T-helper 2 cell treated with Interferon-gamma antibody and Interleukin-4, amounts not matched to agents 5 μg/mL and 100 μg/mL, for 36 hours (primary cell): Measurements from ENCODE around the gene CBX8.
A peak's percentile ranks its signal among the peaks of the same experiment; 100 is the strongest.
"Not testable (repeated sequence)": the region's sequence is repeated elsewhere in the genome, so short reads cannot be mapped to it uniquely, and the experiment has no call there.

Experiments
- DNase-seq: peaks from one replicate; pipeline ENCODE4 v3.0.0; 2021; ENCODE audit warnings: low spot score
- H3K27ac Mint-ChIP-seq: one replicate; pipeline ENCODE4 v1.8.0; 2021; ENCODE audit warnings: mild to moderate bottlenecking, mixed read lengths
- H3K27me3 Mint-ChIP-seq: one replicate; pipeline ENCODE4 v1.8.0; 2021; ENCODE audit warnings: low read depth, mixed read lengths
- H3K36me3 Mint-ChIP-seq: one replicate; pipeline ENCODE4 v1.8.0; 2021; ENCODE audit warnings: low read depth, mixed read lengths
- H3K4me1 Mint-ChIP-seq: one replicate; pipeline ENCODE4 v1.8.0; 2021; ENCODE audit warnings: low read depth, mixed read lengths
- H3K4me3 Mint-ChIP-seq: one replicate; pipeline ENCODE4 v1.8.0; 2022; ENCODE audit warnings: mild to moderate bottlenecking, moderate library complexity, mixed read lengths
- H3K9me3 Mint-ChIP-seq: one replicate; pipeline ENCODE4 v1.8.0; 2021; ENCODE audit warnings: mixed read lengths

The CBX8 gene

GRCh38 chr17:79781736-79782575 lies 14.9 kb downstream of the CBX8 start:
- no peak for DNase-seq
- no peak overlapping the region for H3K27ac Mint-ChIP-seq
- peaks cover 31% of the 10 kb centered on the region for H3K27me3 Mint-ChIP-seq
- no peaks in the 10 kb centered on the region for H3K9me3 Mint-ChIP-seq
- no peak overlapping the region for H3K4me3 Mint-ChIP-seq
- H3K4me1 Mint-ChIP-seq, result peaks cover 23% of the 10 kb centered on the region
- peaks cover 2% of the 10 kb centered on the region for H3K36me3 Mint-ChIP-seq

- Mint-ChIP-seq H3K4me1 (peaks cover 27% of the 10 kb centered on the region), H3K36me3 (peaks cover 2% of the 10 kb centered on the region), H3K27me3 (peaks cover 35% of the 10 kb centered on the region), H3K4me3 (no peak overlapping the region), H3K27ac (no peak overlapping the region), H3K9me3 (no peaks in the 10 kb centered on the region)
- no peak for DNase-seq
Observed at GRCh38 chr17:79781012-79781650, 15.7 kb downstream of the CBX8 start.

GRCh38 chr17:79779661-79780365 lies 17.1 kb downstream of the CBX8 start:
- no peaks in the 10 kb centered on the region for H3K36me3 Mint-ChIP-seq
- H3K27me3 Mint-ChIP-seq, result peaks cover 47% of the 10 kb centered on the region
- H3K4me3 Mint-ChIP-seq, result peak overlapping the region; percentile 86
- no peak overlapping the region for H3K27ac Mint-ChIP-seq
- no peak for DNase-seq
- H3K4me1 Mint-ChIP-seq, result peaks cover 27% of the 10 kb centered on the region
- no peaks in the 10 kb centered on the region for H3K9me3 Mint-ChIP-seq

- H3K27me3 Mint-ChIP-seq, result peaks cover 54% of the 10 kb centered on the region
Observed at GRCh38 chr17:79779084-79779529, 17.8 kb downstream of the CBX8 start.

GRCh38 chr17:79778504-79779083 lies 18.3 kb downstream of the CBX8 start:
- Mint-ChIP-seq H3K4me1 (peaks cover 27% of the 10 kb centered on the region), H3K27ac (peak overlapping the region; percentile 79), H3K27me3 (peaks cover 58% of the 10 kb centered on the region), H3K36me3 (no peaks in the 10 kb centered on the region), H3K4me3 (peak overlapping the region; percentile 86), H3K9me3 (no peaks in the 10 kb centered on the region)
- no peak for DNase-seq

More at GRCh38 chr17:79779084-79779529, 17.8 kb downstream of the CBX8 start:
- peak overlapping the region; percentile 86 for H3K4me3 Mint-ChIP-seq
- H3K27ac Mint-ChIP-seq, result peak overlapping the region; percentile 79
- H3K4me1 Mint-ChIP-seq, result peaks cover 27% of the 10 kb centered on the region
- H3K9me3 Mint-ChIP-seq, result no peaks in the 10 kb centered on the region
- H3K36me3 Mint-ChIP-seq, result no peaks in the 10 kb centered on the region
- DNase-seq, result no peak

- H3K4me1 Mint-ChIP-seq, result peaks cover 27% of the 10 kb centered on the region
- no peaks in the 10 kb centered on the region for H3K36me3 Mint-ChIP-seq
- H3K27ac Mint-ChIP-seq, result peak within 1 kb of the TSS; percentile 79
- no peaks in the 10 kb centered on the region for H3K9me3 Mint-ChIP-seq
- H3K27me3 Mint-ChIP-seq, result peaks cover 61% of the 10 kb centered on the region
- peak within 1 kb of the TSS; percentile 86 for H3K4me3 Mint-ChIP-seq
- peak; percentile 88 for DNase-seq
Observed at GRCh38 chr17:79777894-79778503, 18.9 kb downstream of the CBX8 start, which contains the start of gene CBX2. Gene CBX2, plus strand, starts transcription at chr17:79778148. Its CDS starts 88 bp downstream, at chr17:79778236.

GRCh38 chr17:79777120-79777893 lies 19.6 kb downstream of the CBX8 start:
- no peaks in the 10 kb centered on the region for H3K36me3 Mint-ChIP-seq
- H3K4me1 Mint-ChIP-seq, result peaks cover 27% of the 10 kb centered on the region
- peak; percentile 41 for DNase-seq
- H3K4me3 Mint-ChIP-seq, result peak overlapping the region; percentile 67
- H3K27ac Mint-ChIP-seq, result no peak overlapping the region
- peaks cover 64% of the 10 kb centered on the region for H3K27me3 Mint-ChIP-seq
- H3K9me3 Mint-ChIP-seq, result no peaks in the 10 kb centered on the region

- Mint-ChIP-seq H3K9me3 (no peaks in the 10 kb centered on the region), H3K27me3 (peaks cover 64% of the 10 kb centered on the region), H3K27ac (no peak overlapping the region), H3K4me1 (peaks cover 27% of the 10 kb centered on the region), H3K36me3 (no peaks in the 10 kb centered on the region), H3K4me3 (peak overlapping the region; percentile 67)
- DNase-seq, result no peak
Observed at GRCh38 chr17:79776376-79777119, 20.3 kb downstream of the CBX8 start.

GRCh38 chr17:79775632-79776031 lies 21.2 kb downstream of the CBX8 start:
- Mint-ChIP-seq H3K4me1 (peaks cover 23% of the 10 kb centered on the region), H3K27me3 (peaks cover 64% of the 10 kb centered on the region), H3K36me3 (no peaks in the 10 kb centered on the region)

GRCh38 chr17:79774561-79774975 lies 22.3 kb downstream of the CBX8 start:
- Mint-ChIP-seq H3K36me3 (no peaks in the 10 kb centered on the region), H3K4me1 (peaks cover 14% of the 10 kb centered on the region), H3K4me3 (no peak overlapping the region), H3K27me3 (peaks cover 53% of the 10 kb centered on the region), H3K9me3 (no peaks in the 10 kb centered on the region), H3K27ac (no peak overlapping the region)
- DNase-seq, result no peak

More at GRCh38 chr17:79775632-79776031, 21.2 kb downstream of the CBX8 start:
- Mint-ChIP-seq H3K9me3 (no peaks in the 10 kb centered on the region), H3K27ac (no peak overlapping the region), H3K4me3 (no peak overlapping the region)
- no peak for DNase-seq

- H3K36me3 Mint-ChIP-seq, H3K4me1 Mint-ChIP-seq, H3K4me3 Mint-ChIP-seq, H3K27ac Mint-ChIP-seq, DNase-seq, H3K9me3 Mint-ChIP-seq: not testable (repeated sequence)
- H3K27me3 Mint-ChIP-seq, result peaks cover 44% of the 10 kb centered on the region
Observed at GRCh38 chr17:79772726-79773125, 24.2 kb downstream of the CBX8 start.

GRCh38 chr17:79771276-79771675 lies 25.6 kb downstream of the CBX8 start:
- H3K36me3 Mint-ChIP-seq, result no peaks in the 10 kb centered on the region
- no peak for DNase-seq
- no peaks in the 10 kb centered on the region for H3K9me3 Mint-ChIP-seq
- H3K4me1 Mint-ChIP-seq, result no peaks in the 10 kb centered on the region
- no peak overlapping the region for H3K4me3 Mint-ChIP-seq
- H3K27me3 Mint-ChIP-seq, result peaks cover 39% of the 10 kb centered on the region
- no peak overlapping the region for H3K27ac Mint-ChIP-seq
